IMR-90 (cell line): Measurements from ENCODE around the gene SYP. TPM values are rescaled to one million over a fixed set of nuclear protein-coding genes. Genes with fewer than 3 reads are reported as not detected.

ENCODE experiments used
- ATAC-seq: fragments of 200-7000 bp; cut with Tn5 transposase; 2 replicates; pipeline ENCODE4 v1.9.1; 2020; ENCODE audit warnings: low read depth, mild to moderate bottlenecking, moderate library complexity
- BruUV-seq: library from RNA; stranded (reverse); fragments of 400-500 nt; replicated peaks from 2 replicates; lab custom pipeline; 2021; lab: Mats Ljungman, UMichigan
- CTCF ChIA-PET: fragments of 300-600 bp; formaldehyde crosslinking; extraction: SDS; loops from one replicate; lab custom pipeline; 2021; ENCODE audit warnings: antibody characterized with exemption; lab: Yijun Ruan, JAX
- POLR2A ChIA-PET: fragments of 300-600 bp; sonication (Branson Sonifier 250); formaldehyde crosslinking; loops from one replicate; lab custom pipeline; 2022; ENCODE audit warnings: antibody characterized with exemption; ENCODE audit not compliant: unreplicated experiment; lab: Charles Lee
- DNase-seq: peaks from one replicate; pipeline ENCODE4 v3.0.0; 2013
- H2AFZ ChIP-seq: replicated peaks from 2 replicates; pipeline ENCODE3; 2013; ENCODE audit warnings: low read length, mild to moderate bottlenecking; ENCODE audit not compliant: poor library complexity
- H2AK5ac ChIP-seq: 2 replicates; pipeline ENCODE4 v1.6.1; 2013; ENCODE audit warnings: low read depth, low read length, inconsistent platforms
- H2AK9ac ChIP-seq: replicated peaks from 2 replicates; pipeline ENCODE3; 2013; ENCODE audit warnings: mild to moderate bottlenecking, low read depth, low read length, moderate library complexity; ENCODE audit not compliant: poor library complexity
- H2BK120ac ChIP-seq: 2 replicates; pipeline ENCODE4 v1.6.1; 2013; ENCODE audit warnings: low read depth, low read length, inconsistent platforms
- H2BK15ac ChIP-seq: 3 replicates; pipeline ENCODE4 v1.6.1; 2013; ENCODE audit warnings: low read depth, low read length, inconsistent platforms
- H2BK20ac ChIP-seq: 2 replicates; pipeline ENCODE4 v1.6.1; 2013; ENCODE audit warnings: low read depth, mild to moderate bottlenecking, inconsistent platforms, low read length, moderate library complexity
- H2BK5ac ChIP-seq: 2 replicates; pipeline ENCODE4 v1.6.1; 2013; ENCODE audit warnings: mild to moderate bottlenecking, low read depth, low read length, inconsistent platforms; ENCODE audit not compliant: poor library complexity, severe bottlenecking
- H3K14ac ChIP-seq: replicated peaks from 2 replicates; pipeline ENCODE4 v1.6.1; 2013; ENCODE audit warnings: low read depth, low read length, inconsistent platforms
- H3K18ac ChIP-seq: 2 replicates; pipeline ENCODE4 v1.6.1; 2013; ENCODE audit warnings: low read depth, low read length, control low read depth
- H3K23ac ChIP-seq: 2 replicates; pipeline ENCODE4 v1.6.1; 2013; ENCODE audit warnings: low read depth, low read length, inconsistent platforms
- H3K27ac ChIP-seq: 2 replicates; pipeline ENCODE4 v1.5.1; 2013; ENCODE audit warnings: mild to moderate bottlenecking, control low read depth, low read length; ENCODE audit not compliant: insufficient read depth
- H3K27me3 ChIP-seq: 2 replicates; pipeline ENCODE4 v1.6.1; 2013; ENCODE audit warnings: low read length; ENCODE audit not compliant: control insufficient read depth, insufficient read depth
- H3K36me3 ChIP-seq: 2 replicates; pipeline ENCODE4 v1.6.1; 2013; ENCODE audit warnings: low read length, mixed read lengths; ENCODE audit not compliant: control insufficient read depth, insufficient read depth
- H3K4ac ChIP-seq: 2 replicates; pipeline ENCODE4 v1.6.1; 2013; ENCODE audit warnings: low read depth, low read length, inconsistent platforms
- H3K4me1 ChIP-seq: 2 replicates; pipeline ENCODE4 v1.6.1; 2013; ENCODE audit warnings: low read length, mixed read lengths; ENCODE audit not compliant: control insufficient read depth, insufficient read depth
- H3K4me2 ChIP-seq: 2 replicates; pipeline ENCODE4 v1.6.1; 2013; ENCODE audit warnings: low read depth, mild to moderate bottlenecking, control low read depth, low read length, moderate library complexity
- H3K4me3 ChIP-seq: 2 replicates; pipeline ENCODE4 v1.5.1; 2013; ENCODE audit warnings: low read depth, mild to moderate bottlenecking, control low read depth, low read length, moderate library complexity; ENCODE audit not compliant: insufficient read depth
- H3K56ac ChIP-seq: 2 replicates; pipeline ENCODE4 v1.6.1; 2013; ENCODE audit warnings: low read length, inconsistent platforms; ENCODE audit not compliant: insufficient read depth; ENCODE audit errors: extremely low read depth
- H3K79me1 ChIP-seq, 2 experiments: 2 replicates each; pipeline ENCODE4 v1.6.1; 2013; ENCODE audit warnings: low read length in 2 of 2, inconsistent platforms in 1 of 2, low read depth in 1 of 2
- H3K9ac ChIP-seq: 2 replicates; pipeline ENCODE4 v1.6.1; 2013; ENCODE audit warnings: low read depth, low read length, control low read depth
- H3K9me1 ChIP-seq: 2 replicates; pipeline ENCODE4 v1.6.1; 2013; ENCODE audit warnings: low read length, inconsistent platforms; ENCODE audit not compliant: insufficient read depth
- H3K9me3 ChIP-seq: 2 replicates; pipeline ENCODE4 v1.6.1; 2013; ENCODE audit warnings: low read length; ENCODE audit not compliant: control insufficient read depth, insufficient read depth
- H4K20me1 ChIP-seq: 2 replicates; pipeline ENCODE4 v1.6.1; 2013; ENCODE audit warnings: low read length, inconsistent platforms; ENCODE audit not compliant: insufficient read depth
- H4K5ac ChIP-seq: 2 replicates; pipeline ENCODE4 v1.6.1; 2013; ENCODE audit warnings: mild to moderate bottlenecking, low read depth, low read length, control low read depth
- H4K8ac ChIP-seq, 2 experiments: 2 replicates each; pipeline ENCODE4 v1.6.1; 2013; ENCODE audit warnings: low read depth in 2 of 2, low read length in 2 of 2, control low read depth in 1 of 2, inconsistent platforms in 1 of 2
- H4K91ac ChIP-seq: 2 replicates; pipeline ENCODE4 v1.6.1; 2013; ENCODE audit warnings: low read depth, low read length, inconsistent platforms; ENCODE audit not compliant: insufficient read depth
- CHD1 ChIP-seq: IDR thresholded peaks from 2 replicates; pipeline ENCODE4 v1.6.1; 2012; ENCODE audit warnings: low read depth, low read length, improper control_type of control experiment
- NFE2L2 ChIP-seq: fragments of 150-350 bp; IDR thresholded peaks from 2 replicates; pipeline ENCODE4 v1.6.1; 2016; ENCODE audit warnings: low read depth, mild to moderate bottlenecking, low read length
- RFX5 ChIP-seq: IDR thresholded peaks from 2 replicates; pipeline ENCODE4 v1.8.0; 2012; ENCODE audit warnings: low read depth, mild to moderate bottlenecking, low read length, moderate library complexity
- WGBS, 2 experiments: methylation state at CpG; one replicate each; pipeline versions ENCODE4 v1.1.5 to v1.1.7; 2013; ENCODE audit warnings: missing lambda C conversion rate in 2 of 2; ENCODE audit not compliant: insufficient read length in 1 of 2; ENCODE audit errors: extremely low coverage in 2 of 2; 5-methylcytosine and 5-hydroxymethylcytosine counted together
- dilution Hi-C: fragments of 300-500 bp; cut with HindIII; formaldehyde crosslinking; loops from one replicate; pipeline ENCODE4 v1.14.3; 2018; ENCODE audit warnings: low sequenced_read_pairs; ENCODE audit not compliant: unreplicated experiment
- in situ Hi-C: fragments of 300-500 bp; cut with MboI; formaldehyde crosslinking; loops from 3 replicates; pipeline ENCODE4 v1.14.3; 2019; ENCODE audit warnings: low sequenced_read_pairs, inconsistent platforms, mixed read lengths
- intact Hi-C: fragments of 100-400 bp; cut with micrococcal nuclease; formaldehyde crosslinking; loops from 2 replicates; pipeline ENCODE4 v1.10.0; 2022
- polyA plus RNA-seq, 3 experiments: library from polyadenylated mRNA; depleted of rRNA; stranded (reverse); fragments of >200 nt; gene quantifications; 2 replicates each; pipeline ENCODE4 v1.2.3, GENCODE V29; 2012; ENCODE audit warnings: low replicate concordance in 1 of 3
- total RNA-seq: library from RNA; depleted of rRNA; stranded (reverse); fragments of >200 nt; gene quantifications from 2 replicates; pipeline ENCODE4 v1.2.3, GENCODE V29; 2012

SYP gene
- total and polyA plus RNA-seq, 2 of the 4 experiments (the other 2 are of a cell fraction), result under 0.01 to 0.05 TPM

- H3K9me3 ChIP-seq, result no peaks in the 10 kb centered on the region
These were observed 11.4 kb downstream of the SYP start for GRCh38 chrX:49188468-49189076.

More at GRCh38 chrX:49188468-49189076, 11.4 kb downstream of the SYP start:
- H3K4me3 ChIP-seq, result no peak overlapping the region
- intact Hi-C loops (no loop called here), dilution Hi-C loops (no loop called here), in situ Hi-C loops (no loop called here)
- ChIA-PET POLR2A (no interaction called here), CTCF (no interaction called here)
- no peak overlapping the region for H4K8ac ChIP-seq
- peaks cover 3% of the 10 kb centered on the region; the same call in 1 of the 2 replicates for H3K9me1 ChIP-seq
- peaks cover 5 to 17% of the 10 kb centered on the region in 2 experiments; a peak in 2 of 4 replicates for H3K79me1 ChIP-seq
- H3K56ac ChIP-seq, result no peak overlapping the region
- H3K4me1 ChIP-seq, result peaks cover 3% of the 10 kb centered on the region
- no peaks in the 10 kb centered on the region for H3K27me3 ChIP-seq
- H4K20me1 ChIP-seq, result no peaks in the 10 kb centered on the region
- H2AK9ac ChIP-seq, result no peak overlapping the region
- no peak overlapping the region for H2AFZ ChIP-seq
- no peak overlapping the region for H2BK15ac ChIP-seq
- TF ChIP-seq RFX5, result no peak
- TF ChIP-seq NFE2L2, result no peak
- no peak for TF ChIP-seq CHD1
- H3K4me2 ChIP-seq, result no peak overlapping the region
- BruUV-seq, result no TSS peak
- H4K91ac ChIP-seq, result no peak overlapping the region
- H2AK5ac ChIP-seq, result no peak overlapping the region
- H3K27ac ChIP-seq, result no peak overlapping the region
- H3K36me3 ChIP-seq, result no peaks in the 10 kb centered on the region
- DNase-seq (no peak), ATAC-seq (no peak)
- H2BK20ac ChIP-seq, result no peak overlapping the region
- no peak overlapping the region for H2BK120ac ChIP-seq
- H3K9ac ChIP-seq, result no peak overlapping the region
- no peak overlapping the region for H3K14ac ChIP-seq
- H3K4ac ChIP-seq, result no peak overlapping the region
- H4K5ac ChIP-seq, result no peak overlapping the region
- WGBS, 2 experiments, result no CpG with 5 or more reads among the region's 8 CpGs
- no peak overlapping the region for H2BK5ac ChIP-seq
- H3K23ac ChIP-seq, result no peak overlapping the region
- no peak overlapping the region for H3K18ac ChIP-seq
